WTC11 (cell line): Measurements from ENCODE around the gene APOE.

Experiments
- ATF3 ChIP-seq: sonication (generic); formaldehyde crosslinking; conservative IDR thresholded peaks from 2 replicates; pipeline ENCODE4 v1.8.1; 2022; ENCODE audit warnings: mild to moderate bottlenecking, missing genetic modification reagents
- CTCF ChIP-seq: fragments of 200-600 bp; IDR thresholded peaks from 2 replicates; pipeline ENCODE4 v1.8.0; 2022; ENCODE audit warnings: antibody characterized with exemption
- E2F1 ChIP-seq: sonication (generic); formaldehyde crosslinking; IDR thresholded peaks from 2 replicates; pipeline ENCODE4 v1.8.0; 2022; ENCODE audit warnings: mild to moderate bottlenecking, missing genetic modification reagents
- E2F5 ChIP-seq: sonication (generic); formaldehyde crosslinking; IDR thresholded peaks from 2 replicates; pipeline ENCODE4 v1.8.1; 2022; ENCODE audit warnings: mild to moderate bottlenecking, moderate library complexity, missing genetic modification reagents
- ESRRA ChIP-seq: sonication (generic); formaldehyde crosslinking; IDR thresholded peaks from 2 replicates; pipeline ENCODE4 v1.8.1; 2022; ENCODE audit warnings: mild to moderate bottlenecking, missing genetic modification reagents, borderline replicate concordance
- FOXJ3 ChIP-seq: sonication (generic); formaldehyde crosslinking; IDR thresholded peaks from 2 replicates; pipeline ENCODE4 v1.9.0; 2021; ENCODE audit warnings: missing genetic modification reagents, mild to moderate bottlenecking, borderline replicate concordance
- FOXP4 ChIP-seq: sonication (generic); formaldehyde crosslinking; IDR thresholded peaks from 2 replicates; pipeline ENCODE4 v1.8.0; 2022; ENCODE audit warnings: mild to moderate bottlenecking, missing genetic modification reagents
- JUN ChIP-seq: sonication (generic); formaldehyde crosslinking; IDR thresholded peaks from 2 replicates; pipeline ENCODE4 v1.8.0; 2023; ENCODE audit warnings: mild to moderate bottlenecking, missing genetic modification reagents
- MYBL2 ChIP-seq: sonication (generic); formaldehyde crosslinking; IDR thresholded peaks from 2 replicates; pipeline ENCODE4 v1.8.1; 2023; ENCODE audit warnings: mild to moderate bottlenecking, moderate library complexity, missing genetic modification reagents
- ZNF263 ChIP-seq: sonication (generic); formaldehyde crosslinking; IDR thresholded peaks from 2 replicates; pipeline ENCODE4 v1.8.1; 2022; ENCODE audit warnings: low read depth, mild to moderate bottlenecking, moderate library complexity, missing genetic modification reagents
- TF ChIP-seq, protein P1 (sequence below): sonication (generic); formaldehyde crosslinking; IDR thresholded peaks from 2 replicates; pipeline ENCODE4 v1.8.1; 2022; ENCODE audit warnings: mild to moderate bottlenecking, missing genetic modification reagents, moderate library complexity, borderline replicate concordance
- TF ChIP-seq, protein P2 (sequence below): sonication (generic); formaldehyde crosslinking; IDR thresholded peaks from 2 replicates; pipeline ENCODE4 v1.8.1; 2022; ENCODE audit warnings: low read depth, missing genetic modification reagents, borderline replicate concordance

- TF ChIP-seq CTCF = no peak
- no peak for TF ChIP-seq ATF3 (CRISPR knock-in tag)
- TF ChIP-seq, protein P1, sequence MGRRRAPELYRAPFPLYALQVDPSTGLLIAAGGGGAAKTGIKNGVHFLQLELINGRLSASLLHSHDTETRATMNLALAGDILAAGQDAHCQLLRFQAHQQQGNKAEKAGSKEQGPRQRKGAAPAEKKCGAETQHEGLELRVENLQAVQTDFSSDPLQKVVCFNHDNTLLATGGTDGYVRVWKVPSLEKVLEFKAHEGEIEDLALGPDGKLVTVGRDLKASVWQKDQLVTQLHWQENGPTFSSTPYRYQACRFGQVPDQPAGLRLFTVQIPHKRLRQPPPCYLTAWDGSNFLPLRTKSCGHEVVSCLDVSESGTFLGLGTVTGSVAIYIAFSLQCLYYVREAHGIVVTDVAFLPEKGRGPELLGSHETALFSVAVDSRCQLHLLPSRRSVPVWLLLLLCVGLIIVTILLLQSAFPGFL (CRISPR knock-in tag) = no peak
- TF ChIP-seq FOXP4 (CRISPR knock-in tag) = no peak
- TF ChIP-seq ESRRA (CRISPR knock-in tag) = no peak
- no peak for TF ChIP-seq JUN (CRISPR knock-in tag)
- no peak for TF ChIP-seq E2F1
- TF ChIP-seq, protein P2, sequence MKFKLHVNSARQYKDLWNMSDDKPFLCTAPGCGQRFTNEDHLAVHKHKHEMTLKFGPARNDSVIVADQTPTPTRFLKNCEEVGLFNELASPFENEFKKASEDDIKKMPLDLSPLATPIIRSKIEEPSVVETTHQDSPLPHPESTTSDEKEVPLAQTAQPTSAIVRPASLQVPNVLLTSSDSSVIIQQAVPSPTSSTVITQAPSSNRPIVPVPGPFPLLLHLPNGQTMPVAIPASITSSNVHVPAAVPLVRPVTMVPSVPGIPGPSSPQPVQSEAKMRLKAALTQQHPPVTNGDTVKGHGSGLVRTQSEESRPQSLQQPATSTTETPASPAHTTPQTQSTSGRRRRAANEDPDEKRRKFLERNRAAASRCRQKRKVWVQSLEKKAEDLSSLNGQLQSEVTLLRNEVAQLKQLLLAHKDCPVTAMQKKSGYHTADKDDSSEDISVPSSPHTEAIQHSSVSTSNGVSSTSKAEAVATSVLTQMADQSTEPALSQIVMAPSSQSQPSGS (CRISPR knock-in tag) = no peak
- no peak for TF ChIP-seq FOXJ3 (CRISPR knock-in tag)
- TF ChIP-seq ZNF263 (CRISPR knock-in tag) = no peak
- TF ChIP-seq MYBL2 (CRISPR knock-in tag) = no peak
- no peak for TF ChIP-seq E2F5
These were observed 50.2 kb downstream of the APOE start for GRCh38 chr19:44955505-44956439.
